GM21381 (cell line): ENCODE results near the gene CACNA1D.

Experiments used
- ATAC-seq: cut with Tn5 transposase; IDR thresholded peaks from one replicate; pipeline ENCODE4 v1.9.1; 2021; ENCODE audit warnings: mild to moderate bottlenecking, moderate library complexity; ENCODE audit not compliant: unreplicated experiment

CACNA1D gene

GRCh38 chr3:53677413-53677812 is 183.0 kb downstream of the CACNA1D start:
- no peak for ATAC-seq

GRCh38 chr3:53680028-53680427 is 185.6 kb downstream of the CACNA1D start:
- no peak for ATAC-seq

DNA sequence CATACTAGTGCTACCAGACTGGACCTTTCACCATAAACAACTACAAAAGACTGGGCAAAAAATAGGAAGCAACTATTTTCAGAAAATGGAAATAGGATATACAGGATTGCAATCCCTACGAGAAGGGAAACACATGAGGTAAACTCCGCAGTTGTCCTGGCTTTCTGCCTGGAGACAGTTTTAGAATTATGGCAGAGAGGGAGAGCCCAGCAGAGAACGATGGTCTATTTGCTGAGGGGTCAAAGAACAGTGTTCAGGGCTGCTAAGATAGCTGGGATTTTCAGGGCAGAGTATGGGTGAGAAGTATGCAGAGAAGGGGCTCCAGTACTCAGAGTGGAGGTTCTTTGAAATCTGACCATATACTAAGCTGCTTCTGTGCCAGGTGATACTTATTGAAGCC is 188.4 kb downstream of the CACNA1D start:
- ATAC-seq = no peak

- no peak for ATAC-seq
Measured at GRCh38 chr3:53688066-53688465, 193.7 kb downstream of the CACNA1D start.

DNA sequence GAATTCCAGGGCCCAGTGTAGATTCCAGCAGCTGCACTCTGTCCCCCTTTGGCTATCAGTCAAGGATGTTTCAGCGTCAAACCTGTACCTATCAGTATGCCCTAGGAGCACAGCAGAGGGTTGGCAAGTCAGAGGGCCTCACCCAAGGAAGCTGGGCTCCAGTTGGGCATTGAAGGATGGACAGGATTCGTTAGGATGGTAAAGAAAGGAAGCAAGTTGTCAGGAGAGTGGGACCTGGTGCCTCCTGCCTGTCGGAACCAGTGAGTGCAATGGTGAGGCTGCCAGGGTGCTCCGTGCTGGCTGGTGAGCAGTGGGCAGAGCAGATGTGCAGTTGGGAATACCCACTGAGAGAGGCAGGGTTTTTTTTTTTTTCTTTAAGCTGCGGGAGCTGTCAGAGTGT is 194.6 kb downstream of the CACNA1D start:
- ATAC-seq = no peak

GRCh38 chr3:53689681-53690080 is 195.3 kb downstream of the CACNA1D start:
- ATAC-seq = no peak

DNA sequence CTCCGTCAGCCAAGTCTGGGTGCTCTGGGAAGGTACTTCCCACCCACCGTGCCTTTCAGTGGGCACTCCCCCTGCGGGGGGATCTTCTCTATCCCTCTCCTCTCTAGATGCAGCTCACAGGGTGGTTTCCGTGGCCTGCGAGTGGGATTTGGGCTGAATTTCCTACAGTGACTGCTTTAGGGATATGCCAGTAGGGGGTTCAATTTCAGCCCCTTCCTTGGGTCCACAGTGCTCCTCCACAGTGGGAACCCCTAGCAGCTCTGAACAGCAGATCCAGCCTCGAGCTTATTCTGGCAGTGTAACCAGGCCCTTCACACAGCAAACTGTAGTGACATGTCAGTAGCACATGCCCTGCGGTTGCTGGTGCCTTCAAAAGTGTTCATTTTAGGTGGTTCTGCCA is 196.1 kb downstream of the CACNA1D start:
- no peak for ATAC-seq

- no peak for ATAC-seq
Measured at GRCh38 chr3:53691349-53691748, 196.9 kb downstream of the CACNA1D start.

GRCh38 chr3:53691885-53692284 is 197.5 kb downstream of the CACNA1D start:
- ATAC-seq = no peak

DNA sequence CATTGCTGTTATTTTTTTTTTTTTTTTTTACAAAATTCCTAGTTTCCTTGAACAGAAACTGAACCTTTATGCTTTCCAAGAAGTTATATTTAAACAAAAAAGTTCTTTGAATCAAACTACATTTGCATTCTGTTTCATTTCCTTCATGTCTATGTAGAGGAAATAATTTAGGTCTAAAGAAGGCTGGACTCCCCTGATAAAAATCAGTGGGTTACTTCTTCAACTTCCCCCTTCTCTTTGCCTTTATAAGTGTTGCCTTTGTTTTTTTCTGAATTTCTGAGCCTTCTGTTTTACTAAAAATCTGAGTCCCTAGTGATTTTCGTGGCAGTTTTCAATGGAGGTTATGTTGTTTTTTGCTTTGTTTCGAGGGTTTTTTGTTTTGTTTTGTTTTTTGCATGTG is 199.0 kb downstream of the CACNA1D start:
- ATAC-seq = no peak

GRCh38 chr3:53694046-53694445 is 199.6 kb downstream of the CACNA1D start:
- ATAC-seq = no peak

DNA sequence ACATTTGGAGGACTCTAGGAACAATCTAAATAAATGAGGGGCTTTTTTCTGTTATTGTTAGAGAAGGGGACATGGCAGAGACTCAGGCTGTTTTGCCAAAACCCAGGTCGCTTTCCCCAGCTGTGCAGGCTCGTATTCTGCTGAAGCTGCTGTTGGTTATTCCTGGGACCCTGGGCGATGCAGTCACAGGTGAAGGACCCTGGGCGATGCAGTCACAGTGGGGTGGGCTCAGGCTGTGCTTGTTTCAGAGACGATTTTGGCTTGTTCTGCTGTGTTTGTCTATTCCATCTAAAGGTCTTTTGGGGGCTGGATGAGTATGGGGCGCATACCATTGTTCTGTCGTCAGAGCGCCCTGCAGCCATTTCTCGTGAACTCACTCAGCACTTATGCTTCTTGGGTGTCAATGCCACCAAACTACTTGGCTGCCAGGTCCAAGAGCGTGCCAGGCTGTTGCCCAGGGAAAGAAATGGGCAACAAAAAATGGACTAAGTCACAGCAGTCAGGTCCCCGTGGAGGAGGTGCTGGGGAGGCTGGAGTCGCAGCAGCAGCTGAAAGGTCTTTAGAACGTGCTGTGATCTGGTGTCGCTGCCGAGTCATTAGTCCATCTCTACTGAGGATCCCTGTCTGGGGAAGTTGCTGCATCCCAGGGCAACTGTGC is 200.4 kb downstream of the CACNA1D start:
- ATAC-seq = no peak

GRCh38 chr3:53695324-53695690 is 200.9 kb downstream of the CACNA1D start:
- no peak for ATAC-seq

- ATAC-seq = no peak
Measured at GRCh38 chr3:53696401-53697172, 202.2 kb downstream of the CACNA1D start.

GRCh38 chr3:53700441-53700840 is 206.0 kb downstream of the CACNA1D start:
- ATAC-seq = no peak

DNA sequence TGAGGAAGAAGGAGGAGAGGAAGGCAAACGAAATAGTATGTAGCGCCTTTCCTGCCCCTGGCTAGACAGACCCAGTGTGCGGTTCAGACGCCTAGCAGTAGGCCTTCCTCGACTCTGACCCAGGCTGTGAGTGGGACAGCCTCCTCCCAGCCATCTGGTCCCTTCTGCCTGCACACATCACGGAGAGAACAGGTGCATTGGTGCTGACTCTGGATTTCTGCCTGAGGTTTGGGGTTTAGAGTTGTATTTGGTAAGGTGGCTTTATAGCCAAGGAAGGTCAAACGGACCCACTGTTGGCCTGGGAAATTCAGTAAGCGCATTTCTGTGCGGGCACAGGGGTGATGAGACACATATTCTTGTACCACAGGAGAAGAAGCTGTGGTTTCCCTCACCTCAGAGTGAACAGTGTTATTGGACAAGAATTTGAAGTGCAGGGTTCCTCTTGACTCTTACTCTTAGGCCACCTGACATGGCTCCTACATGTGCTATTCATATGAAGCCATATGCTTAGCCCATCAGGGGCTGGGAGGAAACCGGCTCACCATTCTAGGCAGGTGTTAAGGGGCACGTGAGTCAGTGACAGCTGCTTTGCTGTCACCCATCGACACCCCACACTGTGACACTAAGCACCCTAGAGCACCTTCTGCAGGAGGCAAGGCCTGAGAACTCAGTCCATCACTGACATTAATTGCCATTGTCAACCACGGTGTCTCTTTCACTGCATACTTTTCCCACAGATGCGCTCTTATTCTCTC is 208.5 kb downstream of the CACNA1D start:
- ATAC-seq = no peak

DNA sequence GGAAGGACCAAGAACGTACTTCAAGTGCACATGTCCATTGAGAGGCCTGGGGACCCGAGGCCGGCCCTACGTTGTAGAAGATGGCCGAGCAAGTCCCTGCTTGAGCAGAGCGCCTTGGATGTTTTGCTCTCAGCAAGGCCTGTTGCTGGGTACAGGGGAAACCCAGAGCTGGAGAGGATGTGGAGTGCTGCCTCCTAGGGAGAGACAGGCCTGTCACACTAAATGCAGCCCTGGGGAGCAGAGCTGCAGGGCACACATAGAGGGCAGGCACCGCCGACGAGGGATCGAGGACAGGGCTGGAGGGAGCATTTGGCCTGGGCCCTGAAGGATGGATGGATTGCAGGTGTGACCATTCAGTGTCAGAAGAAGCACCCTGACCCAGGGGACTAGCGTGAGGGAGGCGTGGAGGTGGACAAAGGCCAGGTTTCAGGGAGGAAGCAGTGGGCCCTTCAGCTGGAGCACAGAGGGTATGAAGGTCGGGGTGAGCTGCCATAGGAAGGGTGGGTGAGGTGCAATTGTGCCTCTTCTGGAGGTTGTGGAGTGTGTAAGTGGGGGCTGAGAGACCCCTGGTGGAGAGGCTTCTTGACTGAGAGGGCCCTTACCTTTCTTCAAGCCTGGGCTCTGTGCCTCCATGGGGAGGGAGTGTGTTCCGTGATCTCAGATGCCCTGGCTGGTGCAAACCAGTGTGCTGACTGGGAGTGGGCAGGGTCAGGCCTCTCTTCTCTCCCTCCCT is 209.4 kb downstream of the CACNA1D start:
- ATAC-seq = no peak

DNA sequence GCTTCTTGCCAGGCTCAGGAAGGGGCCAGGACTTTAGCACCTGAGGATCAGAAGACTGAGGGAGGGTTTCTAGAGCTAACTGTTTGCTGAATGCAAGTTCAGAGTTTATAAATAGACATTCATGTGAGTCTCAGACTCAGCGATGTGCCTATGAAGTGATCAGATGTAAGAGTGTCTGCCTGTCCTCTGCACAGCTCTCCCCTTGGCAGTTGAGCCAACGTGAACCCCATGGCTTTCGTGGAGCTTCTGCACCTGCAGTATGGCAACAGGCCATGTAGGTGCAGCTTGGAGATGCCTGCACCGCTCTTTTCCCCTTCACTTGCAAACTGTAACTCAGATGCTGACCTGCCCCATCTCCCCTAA is 209.9 kb downstream of the CACNA1D start:
- ATAC-seq = no peak

DNA sequence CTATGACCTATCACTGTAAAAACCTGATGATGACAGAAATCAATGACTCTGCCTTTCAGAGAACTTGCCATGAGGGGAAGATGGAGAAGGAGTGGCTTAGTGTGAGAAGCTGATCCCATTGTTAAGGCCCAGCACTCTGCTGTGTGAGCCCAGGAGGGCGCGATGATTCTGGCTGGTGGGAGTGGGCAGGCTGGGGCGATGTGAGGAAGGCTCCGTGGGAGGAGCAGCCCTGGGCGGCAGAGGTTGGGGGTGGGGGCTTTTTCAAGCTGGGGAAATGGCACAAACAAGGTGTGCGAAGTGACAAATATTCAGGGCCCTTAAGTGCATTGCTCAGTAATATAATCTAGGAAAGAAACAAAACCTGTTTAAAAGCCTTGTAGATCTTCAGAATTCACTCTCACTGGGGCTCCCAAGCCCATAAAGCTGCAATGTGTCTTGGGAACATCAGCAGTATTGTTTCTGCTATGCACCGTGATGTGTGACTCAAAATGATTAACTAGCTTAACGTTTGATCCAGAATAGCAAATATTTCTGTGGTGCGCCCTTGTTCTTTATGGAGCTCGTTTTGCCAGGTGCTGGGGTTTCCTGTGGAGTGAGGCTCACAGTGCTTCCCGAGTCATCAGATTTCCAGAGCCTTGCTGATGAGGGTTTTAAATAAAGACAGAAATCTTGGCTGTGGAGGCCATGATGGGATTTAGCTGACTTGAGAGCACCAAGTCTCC is 210.8 kb downstream of the CACNA1D start:
- no peak for ATAC-seq

DNA sequence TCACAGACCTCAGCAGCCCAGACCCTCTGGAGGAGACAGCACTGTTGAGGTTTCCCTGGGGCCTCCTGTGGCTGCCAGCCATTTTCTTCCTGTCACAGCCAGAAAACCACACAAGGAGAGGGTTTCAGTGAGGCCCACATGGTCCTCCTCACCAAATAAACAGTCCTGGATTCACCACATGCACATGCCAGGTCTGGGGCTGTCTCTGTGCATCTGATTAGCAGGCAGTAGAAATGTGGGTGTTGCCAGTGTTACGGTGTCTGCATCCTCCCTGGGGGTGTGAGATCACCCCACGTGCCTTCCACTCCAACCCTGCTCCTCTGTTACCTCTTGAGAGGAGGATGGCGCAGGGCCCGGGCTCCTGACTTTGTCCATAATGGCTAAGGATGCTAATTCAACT is 211.4 kb downstream of the CACNA1D start:
- ATAC-seq = no peak

GRCh38 chr3:53707222-53707621 is 212.8 kb downstream of the CACNA1D start:
- no peak for ATAC-seq
